ENCODE data around the gene TMEM81.

The TMEM81 gene

GRCh38 chr1:205076245-205076761, 8.0 kb downstream of the TMEM81 start:
- peak; percentile 2 for DNase-seq (ENCODE audit: low spot score)

DNA sequence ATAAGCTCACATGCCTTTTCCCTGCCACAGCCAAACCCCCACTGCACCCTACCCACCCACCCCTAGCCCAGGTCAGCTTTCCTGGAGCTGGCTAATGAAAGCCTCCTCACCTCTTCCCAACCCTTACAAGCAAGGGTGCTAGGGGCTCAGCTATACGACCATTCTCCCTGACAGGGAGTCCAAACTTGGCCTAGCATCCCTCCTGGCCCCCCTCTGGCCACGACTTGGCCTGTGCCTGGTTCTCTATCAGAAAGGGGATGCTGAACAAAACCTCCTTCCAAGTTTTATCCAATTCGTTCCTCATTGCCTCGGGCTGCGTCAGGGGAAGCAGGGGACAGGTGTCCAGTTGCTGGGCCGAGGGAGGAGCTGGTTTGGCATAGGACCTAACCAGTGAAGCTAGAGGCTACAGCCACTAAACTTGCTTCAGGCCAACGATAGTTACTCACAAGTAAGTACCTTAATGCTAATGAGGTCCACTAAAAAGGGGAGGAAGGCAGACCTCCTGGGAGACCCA, 8.6 kb downstream of the TMEM81 start:
- peak; percentile 1 for DNase-seq (ENCODE audit: low spot score)

GRCh38 chr1:205074513-205074912, 9.7 kb downstream of the TMEM81 start:
- DNase-seq (ENCODE audit: low spot score) = peak; percentile 25

GRCh38 chr1:205074084-205074483, 10.2 kb downstream of the TMEM81 start:
- DNase-seq (ENCODE audit: low spot score) = no peak

GRCh38 chr1:205073511-205073910, 10.7 kb downstream of the TMEM81 start:
- DNase-seq (ENCODE audit: low spot score) = peak; percentile 7

DNA sequence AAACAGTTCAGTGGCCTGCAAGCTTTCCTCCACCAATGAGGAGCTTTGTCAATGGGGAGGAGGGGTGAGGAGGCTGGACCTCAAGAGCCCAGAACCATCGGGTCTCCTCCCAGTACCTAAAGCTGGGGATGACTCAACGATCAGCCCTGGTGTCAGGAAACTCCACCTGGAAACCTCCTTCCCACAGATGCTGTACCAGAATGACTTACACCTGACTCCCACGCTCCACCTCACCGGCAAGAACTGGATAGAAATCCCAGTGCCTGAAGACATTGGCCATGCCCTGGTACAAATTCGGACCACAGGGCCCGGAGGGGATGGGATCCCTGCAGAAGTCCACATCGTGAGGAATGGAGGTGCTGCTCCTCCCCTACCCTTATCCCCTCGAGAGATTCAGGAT, 11.4 kb downstream of the TMEM81 start:
- peak; percentile 2 for DNase-seq (ENCODE audit: low spot score)

DNA sequence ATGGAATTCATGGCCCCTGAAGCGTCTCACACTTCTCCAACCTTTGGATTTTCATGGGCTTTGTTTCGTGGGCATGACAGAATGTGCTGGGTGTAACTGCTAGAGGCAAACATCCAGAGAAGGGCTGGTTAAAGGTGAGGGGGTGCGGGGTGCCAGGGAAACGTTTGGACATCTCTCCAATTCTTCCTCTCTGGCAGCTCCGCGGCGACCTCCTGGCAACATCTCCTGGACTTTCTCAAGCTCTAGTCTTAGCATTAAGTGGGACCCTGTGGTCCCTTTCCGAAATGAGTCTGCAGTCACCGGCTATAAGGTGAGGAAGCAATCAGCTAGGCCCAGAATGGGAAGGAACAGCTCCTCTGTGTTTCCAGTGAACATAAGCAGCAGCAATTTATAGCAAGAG, 12.0 kb downstream of the TMEM81 start:
- no peak for DNase-seq (ENCODE audit: low spot score)

- no peak for DNase-seq (ENCODE audit: low spot score)
These were observed 12.5 kb downstream of the TMEM81 start for GRCh38 chr1:205071801-205072200.

GRCh38 chr1:205071028-205071409, 13.2 kb downstream of the TMEM81 start:
- no peak for DNase-seq (ENCODE audit: low spot score)

DNA sequence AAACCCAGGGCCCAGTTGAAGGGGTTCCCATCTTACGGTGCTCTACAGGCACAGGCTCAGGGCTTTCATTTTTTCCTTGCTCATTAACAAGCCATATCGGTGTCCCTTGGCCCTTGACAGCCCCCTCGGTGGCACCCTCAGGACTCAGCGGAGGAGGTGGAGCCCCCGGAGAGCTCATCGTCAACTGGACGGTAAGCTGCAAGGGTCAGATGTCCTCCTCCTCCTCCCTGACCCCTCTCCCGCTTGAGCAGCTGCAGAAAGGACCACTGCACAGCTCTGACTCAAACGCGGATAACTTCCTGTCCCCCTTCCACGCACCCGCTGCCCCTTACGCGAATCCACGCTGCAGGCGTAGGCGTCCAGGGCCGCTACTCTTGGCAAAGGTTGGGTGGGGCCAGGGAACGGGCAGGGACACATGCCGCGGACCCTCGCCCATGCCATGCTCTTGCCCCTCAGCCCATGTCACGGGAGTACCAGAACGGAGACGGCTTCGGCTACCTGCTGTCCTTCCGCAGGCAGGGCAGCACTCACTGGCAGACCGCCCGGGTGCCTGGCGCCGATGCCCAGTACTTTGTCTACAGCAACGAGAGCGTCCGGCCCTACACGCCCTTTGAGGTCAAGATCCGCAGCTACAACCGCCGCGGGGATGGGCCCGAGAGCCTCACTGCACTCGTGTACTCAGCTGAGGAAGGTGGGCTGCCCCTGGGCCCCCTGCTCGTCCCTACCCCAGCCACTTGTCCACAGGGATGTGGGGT, 14.7 kb downstream of the TMEM81 start:
- DNase-seq (ENCODE audit: low spot score) = no peak

GRCh38 chr1:205068457-205069040, 15.7 kb downstream of the TMEM81 start:
- DNase-seq (ENCODE audit: low spot score) = no peak

DNA sequence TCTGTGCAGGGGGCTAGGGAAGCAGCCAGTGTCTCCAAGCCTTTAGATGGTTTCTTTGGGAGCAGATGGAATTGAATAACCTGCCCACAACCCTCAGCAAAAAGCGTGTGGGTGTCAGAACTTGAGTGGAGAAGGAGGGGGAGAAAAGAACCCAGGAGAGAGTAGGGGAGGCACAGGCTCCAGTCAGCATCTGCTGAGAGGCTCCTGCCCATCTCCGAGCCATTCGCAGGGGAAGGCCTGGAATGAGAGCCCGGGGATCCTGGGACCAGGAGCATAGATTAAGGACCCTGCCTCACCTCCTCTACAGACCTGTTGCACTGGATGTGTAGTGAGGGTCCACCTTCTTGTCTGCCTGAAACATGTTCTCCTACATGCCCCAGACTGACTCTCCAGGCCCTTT, 16.3 kb downstream of the TMEM81 start:
- DNase-seq (ENCODE audit: low spot score) = no peak

- no peak for DNase-seq (ENCODE audit: low spot score)
These were observed 17.2 kb downstream of the TMEM81 start for GRCh38 chr1:205067031-205067430.

DNA sequence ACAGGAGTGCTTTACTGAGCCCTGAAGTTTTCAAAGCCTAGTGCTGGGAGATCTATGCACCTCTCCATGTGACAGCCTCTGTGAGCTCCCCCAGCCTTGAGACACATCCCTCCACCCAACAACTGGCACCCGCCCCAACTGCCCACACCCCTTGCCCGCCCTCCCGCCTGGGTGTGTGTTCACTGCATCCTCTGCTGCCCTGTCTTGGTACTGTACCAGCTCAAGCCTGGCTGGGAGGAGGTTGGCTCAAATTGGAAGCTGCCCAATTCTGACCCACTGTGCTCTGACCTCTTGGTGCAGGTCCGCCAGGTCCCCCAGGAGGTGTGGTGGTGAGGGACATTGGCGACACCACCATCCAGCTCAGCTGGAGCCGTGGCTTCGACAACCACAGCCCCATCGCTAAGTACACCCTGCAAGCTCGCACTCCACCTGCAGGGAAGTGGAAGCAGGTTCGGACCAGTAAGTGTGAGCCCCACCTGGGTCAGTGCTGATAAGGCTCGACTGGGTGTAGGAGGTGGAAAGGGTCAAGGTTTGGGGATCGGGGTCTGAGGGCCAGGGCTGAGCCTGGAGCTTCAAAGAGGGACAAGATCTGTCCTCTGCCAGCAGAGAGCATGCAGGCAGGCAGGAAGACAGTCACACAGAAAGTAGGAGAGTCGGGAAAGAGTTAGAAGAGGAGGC, 18.0 kb downstream of the TMEM81 start:
- DNase-seq (ENCODE audit: low spot score) = no peak

GRCh38 chr1:205065666-205066065, 18.6 kb downstream of the TMEM81 start:
- no peak for DNase-seq (ENCODE audit: low spot score)

DNA sequence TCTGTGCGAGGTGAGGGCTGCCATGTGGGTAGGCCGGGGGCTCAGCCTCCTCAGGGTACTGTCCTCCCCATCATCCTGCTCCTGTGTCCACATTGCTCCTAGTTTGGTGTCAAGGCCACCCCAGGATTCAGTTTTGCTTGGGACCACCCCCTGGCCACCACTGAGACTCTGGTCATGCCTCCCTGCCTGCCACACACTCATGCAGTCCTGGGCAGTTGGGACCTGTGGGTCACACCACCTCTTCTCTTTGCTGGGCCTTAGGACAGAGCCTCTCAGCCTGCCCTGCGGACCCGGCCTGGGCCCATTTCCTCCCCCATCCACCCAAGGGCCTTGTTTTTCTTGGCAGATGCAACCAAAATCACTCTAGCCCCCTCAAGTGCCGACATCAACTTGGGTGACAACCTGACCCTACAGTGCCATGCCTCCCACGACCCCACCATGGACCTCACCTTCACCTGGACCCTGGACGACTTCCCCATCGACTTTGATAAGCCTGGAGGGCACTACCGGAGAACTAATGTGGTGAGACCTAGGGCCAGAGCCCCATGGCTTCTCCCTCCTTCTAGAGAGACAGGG, 19.4 kb downstream of the TMEM81 start:
- no peak for DNase-seq (ENCODE audit: low spot score)

- DNase-seq (ENCODE audit: low spot score) = no peak
These were observed 20.0 kb downstream of the TMEM81 start for GRCh38 chr1:205064301-205064700.

GRCh38 chr1:205062895-205063294, 21.4 kb downstream of the TMEM81 start:
- DNase-seq (ENCODE audit: low spot score) = no peak

GRCh38 chr1:205062319-205062718, 21.9 kb downstream of the TMEM81 start:
- no peak for DNase-seq (ENCODE audit: low spot score)

DNA sequence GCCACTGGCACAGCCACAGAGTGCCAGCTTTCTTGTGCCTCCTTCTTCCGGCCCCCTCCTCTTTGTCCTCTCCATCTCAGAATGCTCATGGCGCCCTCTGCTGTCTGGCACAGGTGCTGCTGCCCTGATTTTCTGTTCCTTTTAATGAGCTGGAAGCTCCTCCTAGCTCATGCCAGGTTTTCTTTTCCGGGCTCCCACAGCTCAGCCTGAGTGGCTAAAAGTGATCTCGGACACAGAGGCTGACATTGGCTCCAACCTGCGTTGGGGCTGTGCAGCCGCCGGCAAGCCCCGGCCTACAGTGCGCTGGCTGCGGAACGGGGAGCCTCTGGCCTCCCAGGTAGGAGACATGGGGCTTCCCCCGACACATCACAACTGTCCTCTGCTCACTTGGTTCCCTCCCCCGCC, 22.6 kb downstream of the TMEM81 start:
- DNase-seq (ENCODE audit: low spot score) = peak; percentile 82

DNA sequence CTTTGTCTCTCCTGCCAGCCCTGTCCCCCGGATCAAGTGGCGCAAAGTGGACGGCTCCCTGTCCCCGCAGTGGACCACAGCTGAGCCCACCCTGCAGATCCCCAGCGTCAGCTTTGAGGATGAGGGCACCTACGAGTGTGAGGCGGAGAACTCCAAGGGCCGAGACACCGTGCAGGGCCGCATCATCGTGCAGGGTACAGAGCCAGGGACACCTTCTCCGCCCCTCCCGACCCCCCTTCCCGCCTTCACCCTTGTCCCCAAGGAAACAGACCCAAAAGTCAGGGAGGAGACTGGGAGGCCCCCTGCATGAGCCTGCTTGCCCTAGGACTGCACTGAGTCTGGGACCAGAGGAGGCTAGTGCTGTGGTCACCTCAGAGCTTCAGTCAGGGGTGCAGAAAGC, 23.0 kb downstream of the TMEM81 start:
- DNase-seq (ENCODE audit: low spot score) = no peak

GRCh38 chr1:205060746-205061145, 23.5 kb downstream of the TMEM81 start:
- DNase-seq (ENCODE audit: low spot score) = no peak

GRCh38 chr1:205059660-205060059, 24.6 kb downstream of the TMEM81 start:
- no peak for DNase-seq (ENCODE audit: low spot score)

Measured in AG08396 (cell line).